ENCODE results near the gene HIPK2. TPM values are rescaled to one million over a fixed set of nuclear protein-coding genes. Genes with fewer than 3 reads are reported as not detected.
"Not testable (repeated sequence)": the region's sequence is repeated elsewhere in the genome, so short reads cannot be mapped to it uniquely, and the experiment has no call there.

The HIPK2 gene
- total RNA-seq, 1 donor from 2014 or later: 75.8 TPM

DNA sequence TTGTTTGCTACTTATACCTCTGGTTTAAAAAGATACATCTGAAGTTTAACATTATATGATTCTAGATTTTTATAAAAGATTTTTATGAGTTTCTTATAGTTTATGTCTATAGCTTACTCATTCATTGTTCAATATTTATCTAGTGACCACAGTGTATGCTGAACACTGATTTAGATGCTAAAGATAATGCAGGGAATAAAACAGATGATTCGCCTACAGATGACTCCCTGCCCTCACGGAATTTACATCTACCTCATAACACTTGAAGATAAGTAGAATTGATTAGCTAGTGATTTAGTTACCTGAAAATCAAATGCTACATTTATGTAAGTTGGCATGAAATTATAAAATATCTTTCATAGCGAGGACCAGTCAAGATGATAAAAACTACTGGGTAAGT, 105.8 kb downstream of the HIPK2 start:
- Mint-ChIP-seq H3K4me3 (no peak overlapping the region), H3K27ac (no peak overlapping the region), H3K9me3 (no peaks in the 10 kb centered on the region), H3K36me3 (peaks cover 8% of the 10 kb centered on the region), H3K27me3 (ENCODE audit: low read depth) (no peaks in the 10 kb centered on the region), H3K4me1 (peaks cover 5% of the 10 kb centered on the region)
- TF ChIP-seq, protein P1, sequence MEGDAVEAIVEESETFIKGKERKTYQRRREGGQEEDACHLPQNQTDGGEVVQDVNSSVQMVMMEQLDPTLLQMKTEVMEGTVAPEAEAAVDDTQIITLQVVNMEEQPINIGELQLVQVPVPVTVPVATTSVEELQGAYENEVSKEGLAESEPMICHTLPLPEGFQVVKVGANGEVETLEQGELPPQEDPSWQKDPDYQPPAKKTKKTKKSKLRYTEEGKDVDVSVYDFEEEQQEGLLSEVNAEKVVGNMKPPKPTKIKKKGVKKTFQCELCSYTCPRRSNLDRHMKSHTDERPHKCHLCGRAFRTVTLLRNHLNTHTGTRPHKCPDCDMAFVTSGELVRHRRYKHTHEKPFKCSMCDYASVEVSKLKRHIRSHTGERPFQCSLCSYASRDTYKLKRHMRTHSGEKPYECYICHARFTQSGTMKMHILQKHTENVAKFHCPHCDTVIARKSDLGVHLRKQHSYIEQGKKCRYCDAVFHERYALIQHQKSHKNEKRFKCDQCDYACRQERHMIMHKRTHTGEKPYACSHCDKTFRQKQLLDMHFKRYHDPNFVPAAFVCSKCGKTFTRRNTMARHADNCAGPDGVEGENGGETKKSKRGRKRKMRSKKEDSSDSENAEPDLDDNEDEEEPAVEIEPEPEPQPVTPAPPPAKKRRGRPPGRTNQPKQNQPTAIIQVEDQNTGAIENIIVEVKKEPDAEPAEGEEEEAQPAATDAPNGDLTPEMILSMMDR (IDR thresholded peaks at IDR 0.05; ENCODE audit: unreplicated experiment): no peak
- no peak for DNase-seq (ENCODE audit: low spot score in 2 of 2, unreplicated experiment in 2 of 2)

DNA sequence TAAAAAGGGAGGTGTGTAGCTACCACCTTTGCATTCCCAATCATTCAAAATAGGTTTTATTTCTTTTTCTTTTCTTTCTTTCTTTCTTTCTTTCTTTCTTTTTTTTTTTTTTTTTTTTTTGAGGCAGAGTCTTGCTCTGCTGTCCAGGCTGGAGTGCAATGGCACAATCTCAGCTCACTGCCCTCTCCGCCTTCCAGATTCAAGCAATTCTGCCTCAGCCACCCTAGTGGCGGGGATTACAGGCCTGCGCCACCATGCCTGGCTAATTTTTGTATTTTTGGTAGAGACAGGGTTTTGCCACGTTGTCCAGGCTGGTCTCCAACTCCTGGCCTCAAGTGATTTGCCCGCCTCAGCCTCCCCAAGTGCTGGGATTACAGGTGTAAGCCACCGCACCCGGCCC, 107.1 kb downstream of the HIPK2 start:
- not testable (repeated sequence) for DNase-seq (ENCODE audit: low spot score in 2 of 2, unreplicated experiment in 2 of 2); H3K36me3 Mint-ChIP-seq; H3K27me3 Mint-ChIP-seq (ENCODE audit: low read depth); H3K4me3 Mint-ChIP-seq; H3K4me1 Mint-ChIP-seq; H3K9me3 Mint-ChIP-seq; H3K27ac Mint-ChIP-seq

DNA sequence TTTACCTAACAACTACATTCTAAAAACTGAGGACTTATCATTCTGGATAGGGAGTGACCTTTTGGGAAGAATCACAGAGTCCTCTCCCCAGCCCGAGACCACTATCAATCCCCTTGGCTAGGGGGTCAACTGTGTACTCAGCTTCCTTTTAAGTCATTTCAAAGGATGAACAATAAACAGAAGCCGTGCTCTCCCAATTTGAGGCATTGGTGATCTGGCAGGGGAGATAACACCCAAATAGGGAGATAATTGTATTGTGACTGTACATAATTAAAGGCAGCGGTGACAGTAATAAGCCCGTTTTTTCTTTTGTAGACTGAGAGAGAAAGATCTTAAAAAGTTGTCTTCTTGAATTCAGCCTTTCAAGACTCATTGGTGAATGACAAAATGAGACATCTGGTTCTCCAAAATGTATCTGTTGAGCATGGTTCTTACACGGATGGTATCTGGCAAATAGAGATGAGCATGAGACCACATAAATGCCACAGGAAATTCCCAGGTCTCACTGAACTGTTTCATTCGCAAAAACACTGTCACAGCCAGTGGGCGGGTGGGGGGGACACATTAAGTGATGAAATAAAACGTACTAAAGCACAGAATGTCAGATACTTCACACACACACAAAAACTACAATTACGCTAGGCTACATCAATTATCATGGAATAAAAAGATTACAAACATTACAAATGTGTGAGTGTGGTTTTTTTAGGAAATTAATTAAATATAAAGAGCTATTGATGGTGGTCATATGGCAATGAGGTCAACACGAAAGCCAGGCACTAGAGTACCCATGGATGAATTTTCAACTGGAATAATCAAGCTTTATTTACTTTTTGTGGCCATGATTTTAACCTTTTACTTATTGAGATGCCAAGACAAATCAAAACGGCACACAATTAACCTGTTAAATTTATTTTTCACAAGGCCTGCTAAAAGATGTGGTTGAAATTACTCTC, 108.4 kb downstream of the HIPK2 start:
- Mint-ChIP-seq H3K27ac (no peak overlapping the region), H3K4me1 (peaks cover 5% of the 10 kb centered on the region), H3K27me3 (ENCODE audit: low read depth) (no peaks in the 10 kb centered on the region), H3K4me3 (no peak overlapping the region), H3K36me3 (peaks cover 6% of the 10 kb centered on the region), H3K9me3 (no peaks in the 10 kb centered on the region)
- DNase-seq (ENCODE audit: low spot score in 2 of 2, unreplicated experiment in 2 of 2): no peak
- TF ChIP-seq, protein P1 (IDR thresholded peaks at IDR 0.05; ENCODE audit: unreplicated experiment): no peak

DNA sequence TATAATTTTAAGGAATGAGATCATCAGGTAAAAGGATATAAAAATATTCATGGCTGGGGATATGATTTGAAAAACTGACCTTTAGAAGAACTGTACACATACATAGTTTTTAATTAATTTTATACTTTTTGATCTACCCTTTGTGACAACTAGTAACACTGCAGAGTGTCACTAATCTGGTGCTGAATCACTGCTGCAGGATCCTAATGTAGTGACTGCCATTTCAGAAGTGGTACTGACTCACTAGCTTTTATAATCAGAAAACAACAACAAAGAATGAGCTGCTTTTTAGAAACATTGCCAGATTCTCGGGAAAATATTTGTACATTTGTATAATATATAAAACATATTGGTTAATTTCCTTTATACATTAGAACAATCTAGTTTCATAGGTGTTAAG, 110.4 kb downstream of the HIPK2 start:
- Mint-ChIP-seq H3K36me3 (peaks cover 6% of the 10 kb centered on the region), H3K9me3 (no peaks in the 10 kb centered on the region)
- TF ChIP-seq, protein P1 (IDR thresholded peaks at IDR 0.05; ENCODE audit: unreplicated experiment): no peak

DNA sequence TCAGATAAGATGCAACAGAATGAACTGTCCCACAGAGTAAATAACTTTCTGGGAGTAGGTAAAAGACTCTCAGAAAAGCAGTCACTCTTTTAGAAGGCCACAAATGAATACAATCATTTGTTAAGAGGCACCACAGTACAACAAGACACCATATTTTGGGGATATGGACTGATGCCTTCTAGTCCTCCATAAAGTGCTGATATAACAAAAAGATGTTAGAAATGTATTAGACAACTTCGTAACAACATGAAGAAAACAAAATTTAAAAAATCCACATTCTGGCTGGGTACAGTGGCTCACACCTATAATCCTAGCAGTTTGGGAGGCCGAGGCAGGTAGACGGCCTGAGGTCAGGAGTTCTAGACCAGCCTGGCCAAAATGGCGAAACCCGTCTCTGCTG, 111.3 kb downstream of the HIPK2 start:
- Mint-ChIP-seq H3K4me3 (no peak overlapping the region), H3K4me1 (peaks cover 15% of the 10 kb centered on the region), H3K27ac (no peak overlapping the region), H3K27me3 (ENCODE audit: low read depth) (no peaks in the 10 kb centered on the region), H3K9me3 (no peaks in the 10 kb centered on the region), H3K36me3 (peaks cover 6% of the 10 kb centered on the region)
- DNase-seq (ENCODE audit: low spot score in 2 of 2, unreplicated experiment in 2 of 2): no peak
- TF ChIP-seq, protein P1 (IDR thresholded peaks at IDR 0.05; ENCODE audit: unreplicated experiment): no peak

More for the DNA sequence above, 110.4 kb downstream of the HIPK2 start:
- no peak for DNase-seq (ENCODE audit: low spot score in 2 of 2, unreplicated experiment in 2 of 2)
- Mint-ChIP-seq H3K4me3 (no peak overlapping the region), H3K27ac (no peak overlapping the region), H3K4me1 (peaks cover 7% of the 10 kb centered on the region), H3K27me3 (ENCODE audit: low read depth) (no peaks in the 10 kb centered on the region)

DNA sequence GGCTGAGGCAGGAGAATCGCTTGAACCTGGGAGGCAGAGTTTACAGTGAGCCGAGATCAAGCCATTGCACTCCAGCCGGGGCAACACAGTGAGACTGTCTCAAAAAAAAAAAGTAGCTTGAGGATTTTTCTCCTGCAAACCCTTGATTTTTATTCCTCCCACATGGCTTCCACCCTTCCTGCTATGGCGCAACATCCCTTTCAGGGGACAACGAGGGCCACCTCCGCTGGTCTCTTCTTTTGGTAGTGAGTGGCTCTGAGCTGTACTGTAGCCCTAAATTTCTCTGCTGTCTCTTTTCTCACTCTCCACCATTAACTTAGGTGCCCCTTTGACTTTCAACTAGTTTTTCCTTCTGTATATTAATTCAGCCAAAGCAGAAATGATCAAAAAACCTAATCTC, 113.4 kb downstream of the HIPK2 start:
- no peaks in the 10 kb centered on the region for H3K9me3 Mint-ChIP-seq
- no peak overlapping the region for H3K27ac Mint-ChIP-seq
- peaks cover 26% of the 10 kb centered on the region for H3K4me1 Mint-ChIP-seq

More for the DNA sequence above, 113.4 kb downstream of the HIPK2 start:
- H3K27me3 Mint-ChIP-seq (ENCODE audit: low read depth): no peaks in the 10 kb centered on the region
- no peak overlapping the region for H3K4me3 Mint-ChIP-seq
- peaks cover 5% of the 10 kb centered on the region for H3K36me3 Mint-ChIP-seq
- DNase-seq (ENCODE audit: low spot score in 2 of 2, unreplicated experiment in 2 of 2): no peak
- TF ChIP-seq, protein P1 (IDR thresholded peaks at IDR 0.05; ENCODE audit: unreplicated experiment): no peak

Data from mesothelial cell of epicardium (in vitro differentiated cells).